Colonic mucosa (tissue), 4 donors: ENCODE results near the gene STARD3. TPM values are rescaled to one million over a fixed set of nuclear protein-coding genes. Genes with fewer than 3 reads are reported as not detected.

Experiments
- DNase-seq: peaks from one replicate; pipeline ENCODE4 v3.0.0-alpha.2; 2020
- H3K27ac ChIP-seq: fragments of 200-600 bp; one replicate; pipeline ENCODE4 v1.8.0; 2021
- H3K27me3 ChIP-seq: fragments of 200-600 bp; one replicate; pipeline ENCODE4 v1.8.0; 2021
- H3K36me3 ChIP-seq: fragments of 200-600 bp; one replicate; pipeline ENCODE4 v1.8.0; 2021
- H3K4me1 ChIP-seq: fragments of 200-600 bp; one replicate; pipeline ENCODE4 v1.8.0; 2021; ENCODE audit warnings: mild to moderate bottlenecking
- H3K4me3 ChIP-seq: fragments of 200-600 bp; one replicate; pipeline ENCODE4 v1.8.0; 2021
- H3K9ac ChIP-seq, 2 donors: one replicate each; pipeline ENCODE4 v1.7.0; 2013; ENCODE audit warnings: control low read depth in 2 of 2, low read depth in 2 of 2, low read length in 2 of 2
- H3K9me3 ChIP-seq: fragments of 200-600 bp; one replicate; pipeline ENCODE4 v1.8.0; 2021
- CTCF ChIP-seq: fragments of 200-600 bp; IDR thresholded peaks from one replicate; pipeline ENCODE4 v1.8.0; 2022; ENCODE audit warnings: antibody characterized with exemption, mild to moderate bottlenecking
- intact Hi-C: fragments of 100-400 bp; cut with DNase I; formaldehyde crosslinking; loops from one replicate; pipeline ENCODE4 v1.14.1; 2022
- total RNA-seq, 2 donors: library from RNA; stranded (reverse); fragmentation: NEBNext Ultra II Directional in 1 of 2; extraction: Animal tissue kit (Norgen Biotek cat#: 25700) in 1 of 2; gene quantifications; one replicate each; pipeline ENCODE4 v1.2.1, GENCODE V29; 2021
- donor health status: healthy.
- donor health status: DM: no; HTN: no; CAD: no.
- donor health status: DM: no; HTN: no; CAD: no.

STARD3 gene
- total RNA-seq, 2 donors from 2014 or later, result 30.0 to 41.3 TPM

- H3K4me1 ChIP-seq, result peaks cover 9% of the 10 kb centered on the region
- intact Hi-C loops, result no loop called here
- H3K36me3 ChIP-seq, result no peaks in the 10 kb centered on the region
- H3K4me3 ChIP-seq, result no peak overlapping the region
- DNase-seq, result no peak
- no peak overlapping the region for H3K9ac ChIP-seq
- TF ChIP-seq CTCF, result no peak
- no peaks in the 10 kb centered on the region for H3K9me3 ChIP-seq
- H3K27ac ChIP-seq, result no peak overlapping the region
- H3K27me3 ChIP-seq, result no peaks in the 10 kb centered on the region
Observed at GRCh38 chr17:39643271-39643670, 6.3 kb downstream of the STARD3 start.

- Histone ChIP-seq H3K27ac (no peak overlapping the region), H3K9ac (no peak overlapping the region), H3K4me1 (peaks cover 21% of the 10 kb centered on the region), H3K36me3 (no peaks in the 10 kb centered on the region), H3K4me3 (no peak overlapping the region), H3K27me3 (no peaks in the 10 kb centered on the region), H3K9me3 (no peaks in the 10 kb centered on the region)
- no peak for TF ChIP-seq CTCF
- no peak for DNase-seq
- intact Hi-C loops, result no loop called here
Observed at GRCh38 chr17:39647256-39647655, 10.3 kb downstream of the STARD3 start.

GRCh38 chr17:39648616-39649366, 11.8 kb downstream of the STARD3 start:
- H3K36me3 ChIP-seq, result no peaks in the 10 kb centered on the region
- no peak for TF ChIP-seq CTCF
- DNase-seq, result no peak
- no peak overlapping the region for H3K9ac ChIP-seq
- peaks cover 30% of the 10 kb centered on the region for H3K4me1 ChIP-seq
- no peak overlapping the region for H3K27ac ChIP-seq
- no peaks in the 10 kb centered on the region for H3K9me3 ChIP-seq
- intact Hi-C loops, result no loop called here
- H3K4me3 ChIP-seq, result no peak overlapping the region
- H3K27me3 ChIP-seq, result no peaks in the 10 kb centered on the region

- Histone ChIP-seq H3K4me1 (peaks cover 30% of the 10 kb centered on the region), H3K4me3 (no peak overlapping the region), H3K9ac (no peak overlapping the region), H3K27me3 (no peaks in the 10 kb centered on the region), H3K36me3 (no peaks in the 10 kb centered on the region), H3K27ac (no peak overlapping the region), H3K9me3 (no peaks in the 10 kb centered on the region)
- intact Hi-C loops, result no loop called here
- TF ChIP-seq CTCF, result no peak
- DNase-seq, result no peak
Observed at GRCh38 chr17:39650121-39650579, 13.2 kb downstream of the STARD3 start.

- Histone ChIP-seq H3K9me3 (no peaks in the 10 kb centered on the region), H3K27ac (peak overlapping the region; percentile 57), H3K27me3 (no peaks in the 10 kb centered on the region), H3K4me3 (no peak overlapping the region), H3K36me3 (no peaks in the 10 kb centered on the region), H3K4me1 (peaks cover 30% of the 10 kb centered on the region), H3K9ac (peak overlapping the region; percentile 12 to 84)
- TF ChIP-seq CTCF, result no peak
- intact Hi-C loops, result no loop called here
- DNase-seq, result no peak
Observed at GRCh38 chr17:39651923-39652586, 15.1 kb downstream of the STARD3 start.
